Hepatocyte (in vitro differentiated cells): ENCODE data around the gene YOD1. TPM values are rescaled to one million over a fixed set of nuclear protein-coding genes. Genes with fewer than 3 reads are reported as not detected.

Experiments used
- DNase-seq: peaks from one replicate; pipeline ENCODE4 v3.0.0-alpha.2; 2016; ENCODE audit warnings: low spot score
- H2AFZ ChIP-seq: fragments of 200-600 bp; sonication (generic); 2 replicates; pipeline ENCODE4 v1.6.0; 2016; ENCODE audit warnings: antibody characterized with exemption, mild to moderate bottlenecking
- H3K27ac ChIP-seq: fragments of 200-600 bp; sonication (generic); 2 replicates; pipeline ENCODE4 v1.5.1; 2016; ENCODE audit warnings: mild to moderate bottlenecking
- H3K27me3 ChIP-seq: fragments of 200-600 bp; sonication (generic); 2 replicates; pipeline ENCODE4 v1.6.1; 2016
- H3K36me3 ChIP-seq: fragments of 200-600 bp; sonication (generic); replicated peaks from 2 replicates; pipeline ENCODE4 v1.5.1; 2016; ENCODE audit warnings: low read depth; ENCODE audit not compliant: insufficient read depth
- H3K4me1 ChIP-seq: fragments of 200-600 bp; sonication (generic); 2 replicates; pipeline ENCODE4 v1.5.1; 2016; ENCODE audit warnings: mild to moderate bottlenecking, moderate library complexity; ENCODE audit not compliant: insufficient read depth
- H3K4me2 ChIP-seq: fragments of 200-600 bp; sonication (generic); 2 replicates; pipeline ENCODE4 v1.6.0; 2016
- H3K4me3 ChIP-seq: fragments of 200-600 bp; sonication (generic); 2 replicates; pipeline ENCODE4 v1.5.1; 2016; ENCODE audit warnings: mild to moderate bottlenecking
- H3K79me2 ChIP-seq: fragments of 200-600 bp; sonication (generic); 2 replicates; pipeline ENCODE4 v1.6.0; 2017; ENCODE audit warnings: mild to moderate bottlenecking
- H3K9me2 ChIP-seq: fragments of 200-600 bp; sonication (generic); replicated peaks from 2 replicates; pipeline ENCODE4 v1.6.0; 2017; ENCODE audit warnings: mild to moderate bottlenecking; ENCODE audit not compliant: insufficient read depth
- H3K9me3 ChIP-seq: fragments of 200-600 bp; sonication (generic); 2 replicates; pipeline ENCODE4 v1.5.1; 2016; ENCODE audit warnings: low read depth, mild to moderate bottlenecking
- H4K20me1 ChIP-seq: fragments of 200-600 bp; sonication (generic); 2 replicates; pipeline ENCODE4 v1.6.0; 2016; ENCODE audit warnings: mild to moderate bottlenecking; ENCODE audit not compliant: insufficient read depth, poor library complexity, severe bottlenecking
- EZH2 ChIP-seq: fragments of 200-600 bp; sonication (generic); IDR thresholded peaks from 2 replicates; pipeline ENCODE4 v1.6.1; 2016; ENCODE audit warnings: antibody characterized with exemption, mild to moderate bottlenecking, borderline replicate concordance
- EZH2phosphoT487 ChIP-seq: fragments of 200-600 bp; sonication (generic); IDR thresholded peaks from one replicate; pipeline ENCODE4 v1.6.1; 2018; ENCODE audit warnings: antibody characterized with exemption, mild to moderate bottlenecking, low read depth, moderate library complexity; ENCODE audit not compliant: unreplicated experiment, severe bottlenecking
- WGBS: methylation state at CpG from one replicate; pipeline ENCODE4 v1.1.6; 2016; ENCODE audit warnings: low lambda C conversion rate; ENCODE audit errors: missing lambda C conversion rate; 5-methylcytosine and 5-hydroxymethylcytosine counted together
- polyA plus RNA-seq: library from polyadenylated mRNA; unstranded; fragments of >200 nt; fragmentation: Nextera tagmentation; extraction: Ambion mirVana; gene quantifications from 2 replicates; pipeline ENCODE4 v1.2.1, GENCODE V29; 2016
- total RNA-seq: library from RNA; depleted of rRNA; stranded (reverse); fragments of >200 nt; gene quantifications from 2 replicates; pipeline ENCODE4 v1.2.3, GENCODE V29; 2014
- TF ChIP-seq, protein P1 (sequence below): fragments of 200-600 bp; sonication (generic); IDR thresholded peaks from 2 replicates; pipeline ENCODE4 v1.5.1; 2016; ENCODE audit warnings: antibody characterized with exemption, mild to moderate bottlenecking; ENCODE audit not compliant: poor library complexity

YOD1 gene
- total and polyA plus RNA-seq, 2 experiments from 2014 or later: 4.5 to 25.7 TPM

DNA sequence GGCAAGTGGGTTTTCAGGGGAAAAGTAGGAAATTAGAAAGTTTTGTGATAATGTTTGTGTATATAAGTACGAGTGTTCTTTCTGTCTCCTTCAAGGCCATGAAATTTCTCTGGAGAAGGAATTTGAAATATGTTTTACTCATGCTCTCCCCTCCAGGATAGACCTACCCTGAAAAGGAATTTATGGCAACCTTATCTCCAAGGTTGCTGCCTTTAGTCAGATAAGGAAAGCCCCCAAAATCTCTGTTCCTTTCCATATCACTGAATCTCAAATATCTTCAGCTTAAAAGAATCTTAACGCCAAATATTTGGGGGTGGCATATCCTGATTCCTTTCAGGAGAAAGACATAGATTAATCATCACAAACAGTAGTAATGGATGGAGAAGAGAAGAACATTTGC, 37.2 kb upstream of the YOD1 start:
- peak overlapping the region; percentile 21 for H3K4me2 ChIP-seq
- peaks cover 38% of the 10 kb centered on the region for H3K4me1 ChIP-seq

DNA sequence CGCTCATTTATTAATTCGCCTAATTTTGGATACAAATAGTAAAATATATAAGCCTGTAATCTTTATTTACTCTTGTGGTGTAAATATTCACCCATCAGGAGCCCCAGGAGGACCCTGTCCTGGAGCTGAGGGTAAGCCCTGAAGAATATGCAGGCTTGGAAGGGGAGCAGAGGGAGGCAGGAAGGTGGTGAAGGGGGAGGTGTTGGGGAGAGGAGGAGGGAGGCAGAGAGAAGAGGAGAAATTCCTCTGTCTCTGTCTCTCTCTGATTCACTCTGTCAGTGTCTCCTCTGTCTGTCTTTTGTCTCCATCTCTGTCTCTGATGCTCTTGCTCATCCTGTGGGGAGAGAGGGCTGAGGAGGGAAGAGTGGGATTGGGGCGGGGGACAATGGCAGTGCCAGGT, 34.9 kb upstream of the YOD1 start:
- no peak overlapping the region for H3K27ac ChIP-seq
- no peaks in the 10 kb centered on the region for H3K36me3 ChIP-seq
- H3K4me1 ChIP-seq: peaks cover 38% of the 10 kb centered on the region
- H2AFZ ChIP-seq: no peak overlapping the region
- no peak for TF ChIP-seq EZH2
- no peak for TF ChIP-seq EZH2phosphoT487
- TF ChIP-seq, protein P1, sequence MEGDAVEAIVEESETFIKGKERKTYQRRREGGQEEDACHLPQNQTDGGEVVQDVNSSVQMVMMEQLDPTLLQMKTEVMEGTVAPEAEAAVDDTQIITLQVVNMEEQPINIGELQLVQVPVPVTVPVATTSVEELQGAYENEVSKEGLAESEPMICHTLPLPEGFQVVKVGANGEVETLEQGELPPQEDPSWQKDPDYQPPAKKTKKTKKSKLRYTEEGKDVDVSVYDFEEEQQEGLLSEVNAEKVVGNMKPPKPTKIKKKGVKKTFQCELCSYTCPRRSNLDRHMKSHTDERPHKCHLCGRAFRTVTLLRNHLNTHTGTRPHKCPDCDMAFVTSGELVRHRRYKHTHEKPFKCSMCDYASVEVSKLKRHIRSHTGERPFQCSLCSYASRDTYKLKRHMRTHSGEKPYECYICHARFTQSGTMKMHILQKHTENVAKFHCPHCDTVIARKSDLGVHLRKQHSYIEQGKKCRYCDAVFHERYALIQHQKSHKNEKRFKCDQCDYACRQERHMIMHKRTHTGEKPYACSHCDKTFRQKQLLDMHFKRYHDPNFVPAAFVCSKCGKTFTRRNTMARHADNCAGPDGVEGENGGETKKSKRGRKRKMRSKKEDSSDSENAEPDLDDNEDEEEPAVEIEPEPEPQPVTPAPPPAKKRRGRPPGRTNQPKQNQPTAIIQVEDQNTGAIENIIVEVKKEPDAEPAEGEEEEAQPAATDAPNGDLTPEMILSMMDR: no peak
- 87% methylated on average over 3 of the region's 3 CpGs for WGBS
- no peaks in the 10 kb centered on the region for H3K27me3 ChIP-seq
- H3K4me3 ChIP-seq: no peak overlapping the region
- no peak for DNase-seq
- H4K20me1 ChIP-seq: no peaks in the 10 kb centered on the region
- no peaks in the 10 kb centered on the region for H3K9me2 ChIP-seq
- no peaks in the 10 kb centered on the region for H3K9me3 ChIP-seq
- no peak overlapping the region for H3K4me2 ChIP-seq
- H3K79me2 ChIP-seq: no peaks in the 10 kb centered on the region

More for the DNA sequence above, 37.2 kb upstream of the YOD1 start:
- H3K27ac ChIP-seq: peak overlapping the region; percentile 86
- H4K20me1 ChIP-seq: no peaks in the 10 kb centered on the region
- no peaks in the 10 kb centered on the region for H3K36me3 ChIP-seq
- WGBS: 17% methylated on average over 2 of the region's 2 CpGs
- H3K9me2 ChIP-seq: no peaks in the 10 kb centered on the region
- H3K79me2 ChIP-seq: no peaks in the 10 kb centered on the region
- H3K4me3 ChIP-seq: no peak overlapping the region
- no peaks in the 10 kb centered on the region for H3K27me3 ChIP-seq
- H2AFZ ChIP-seq: no peak overlapping the region
- TF ChIP-seq EZH2phosphoT487: no peak
- no peaks in the 10 kb centered on the region for H3K9me3 ChIP-seq
- no peak for DNase-seq

DNA sequence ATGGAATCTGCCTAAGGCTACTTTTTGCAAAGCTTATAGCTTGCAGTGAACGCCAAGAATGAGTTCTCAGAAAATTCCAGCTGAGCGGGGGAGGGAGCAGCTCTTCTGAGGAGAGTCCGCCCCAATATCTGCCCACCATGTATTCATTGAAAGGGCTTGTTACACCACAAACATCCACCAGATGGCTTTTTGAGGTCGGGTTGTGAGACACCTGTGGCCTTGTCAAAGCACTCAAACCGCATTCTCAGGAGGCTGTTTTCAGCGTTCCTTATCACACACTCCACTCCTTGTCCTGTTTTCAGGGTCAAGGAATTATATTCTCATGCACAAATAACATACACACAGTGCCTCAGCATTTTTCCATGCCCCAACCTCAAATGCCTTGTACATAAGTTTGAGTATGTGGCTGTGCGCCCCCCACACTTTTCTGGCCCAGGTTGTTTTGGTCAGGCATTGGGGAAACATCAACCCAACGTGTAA, 33.7 kb upstream of the YOD1 start:
- DNase-seq: peak; percentile 80

DNA sequence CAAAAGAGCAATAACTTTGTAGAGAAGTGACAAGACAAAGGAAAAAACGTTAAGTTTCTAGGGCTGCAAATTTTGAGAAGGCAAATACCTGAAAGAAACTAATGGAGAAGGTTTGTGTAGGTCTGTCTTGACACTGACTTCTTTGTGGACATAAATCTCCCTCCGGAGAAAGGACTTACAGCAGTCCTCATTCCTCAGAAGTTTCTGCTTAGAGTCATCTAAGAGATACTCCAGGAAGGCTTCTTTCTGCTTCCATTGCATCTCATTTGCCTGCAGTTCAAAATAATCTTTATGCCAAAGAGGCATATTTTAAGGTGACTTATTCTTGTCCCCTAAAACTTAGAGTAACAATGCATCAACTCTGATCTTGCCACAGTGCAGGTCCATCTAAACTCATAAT, 33.2 kb upstream of the YOD1 start:
- no peak for DNase-seq
- Histone ChIP-seq H3K9me3 (no peaks in the 10 kb centered on the region), H3K27ac (no peak overlapping the region), H3K9me2 (no peaks in the 10 kb centered on the region), H3K27me3 (no peaks in the 10 kb centered on the region), H3K79me2 (no peaks in the 10 kb centered on the region), H3K4me2 (no peak overlapping the region), H3K4me3 (no peak overlapping the region), H2AFZ (no peak overlapping the region), H3K4me1 (peaks cover 31% of the 10 kb centered on the region), H3K36me3 (no peaks in the 10 kb centered on the region), H4K20me1 (no peaks in the 10 kb centered on the region)
- no peak for TF ChIP-seq EZH2
- TF ChIP-seq, protein P1: no peak
- TF ChIP-seq EZH2phosphoT487: no peak
- 31% methylated on average over 2 of the region's 2 CpGs for WGBS

More for the DNA sequence above, 33.7 kb upstream of the YOD1 start:
- Histone ChIP-seq H3K4me1 (peaks cover 36% of the 10 kb centered on the region), H3K79me2 (no peaks in the 10 kb centered on the region), H3K36me3 (no peaks in the 10 kb centered on the region), H4K20me1 (no peaks in the 10 kb centered on the region), H3K4me2 (no peak overlapping the region), H3K27me3 (no peaks in the 10 kb centered on the region), H2AFZ (no peak overlapping the region), H3K4me3 (no peak overlapping the region), H3K27ac (peak overlapping the region; percentile 44), H3K9me3 (no peaks in the 10 kb centered on the region), H3K9me2 (no peaks in the 10 kb centered on the region)
- TF ChIP-seq, protein P1: peak; percentile 62
- TF ChIP-seq EZH2phosphoT487: no peak
- 25% methylated on average over 8 of the region's 8 CpGs for WGBS
